ENCODE results near the gene HBS1L. TPM values are rescaled to one million over a fixed set of nuclear protein-coding genes. Genes with fewer than 3 reads are reported as not detected.

HBS1L gene
- polyA plus RNA-seq, 1 of the 3 experiments (the other 2 are of a cell fraction), result 19.0 TPM

DNA sequence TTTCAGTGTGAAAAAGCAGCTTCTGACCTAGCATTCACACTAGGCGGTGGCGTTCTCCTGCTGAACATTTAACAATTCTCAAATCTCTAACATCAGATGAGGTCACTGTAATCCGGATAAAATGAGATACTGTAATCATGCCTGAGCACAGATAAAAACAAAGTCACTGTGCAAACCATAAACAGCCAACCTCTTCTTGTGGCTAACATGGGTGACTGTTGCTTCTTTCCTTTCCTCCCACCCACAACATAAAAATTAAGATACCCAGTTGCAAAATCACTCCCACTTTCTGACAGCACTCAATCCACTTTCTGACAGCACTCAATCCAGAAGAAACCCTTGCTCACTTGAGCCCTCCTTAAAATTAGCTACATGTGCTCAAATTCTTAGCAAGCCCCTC lies 93.3 kb downstream of the HBS1L start:
- no peaks in the 10 kb centered on the region for H3K79me2 ChIP-seq (ENCODE audit: insufficient read depth)
- no peak overlapping the region for H3K4me3 ChIP-seq (ENCODE audit: low read depth in 2 of 2, low read length in 1 of 2)
- H3K4me2 ChIP-seq, result no peak overlapping the region
- H3F3A ChIP-seq (replicated peaks; ENCODE audit: insufficient read depth), result no peaks in the 10 kb centered on the region
- peaks cover 0 to 6% of the 10 kb centered on the region in 2 experiments; a peak in 1 of 4 replicates for H3K4me1 ChIP-seq (ENCODE audit: control insufficient read depth in 1 of 2, insufficient read depth in 2 of 2, low read depth in 1 of 2, low read length in 1 of 2)
- no peak overlapping the region for H3K9ac ChIP-seq
- no peaks in the 10 kb centered on the region for H4K20me1 ChIP-seq (ENCODE audit: insufficient read depth)
- DNase-seq, result no peak
- WGBS (ENCODE audit: low lambda C conversion rate), result 97% methylated on average over 3 of the region's 3 CpGs
- H3K36me3 ChIP-seq (replicated peaks in 1 of 2; ENCODE audit: control insufficient read depth in 1 of 2, insufficient read depth in 2 of 2, low read length in 1 of 2), result peaks cover 43 to 79% of the 10 kb centered on the region in 2 experiments
- no peaks in the 10 kb centered on the region for H3K27me3 ChIP-seq (ENCODE audit: insufficient read depth)
- peaks cover 18% of the 10 kb centered on the region; the same call in 1 of the 2 replicates for H3K9me3 ChIP-seq
- H2AFZ ChIP-seq (ENCODE audit: low read depth), result no peak overlapping the region
- no peak overlapping the region for H3K27ac ChIP-seq (ENCODE audit: low read depth in 2 of 2, low read length in 1 of 2)
- CTCF ChIA-PET, result no interaction called here
- TF ChIP-seq, protein P1, sequence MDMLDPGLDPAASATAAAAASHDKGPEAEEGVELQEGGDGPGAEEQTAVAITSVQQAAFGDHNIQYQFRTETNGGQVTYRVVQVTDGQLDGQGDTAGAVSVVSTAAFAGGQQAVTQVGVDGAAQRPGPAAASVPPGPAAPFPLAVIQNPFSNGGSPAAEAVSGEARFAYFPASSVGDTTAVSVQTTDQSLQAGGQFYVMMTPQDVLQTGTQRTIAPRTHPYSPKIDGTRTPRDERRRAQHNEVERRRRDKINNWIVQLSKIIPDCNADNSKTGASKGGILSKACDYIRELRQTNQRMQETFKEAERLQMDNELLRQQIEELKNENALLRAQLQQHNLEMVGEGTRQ (IDR thresholded peaks at IDR 0.05; ENCODE audit: borderline replicate concordance, low read depth, low read length), result no peak
- no peak for TF ChIP-seq RXRA (IDR thresholded peaks at IDR 0.05; ENCODE audit: borderline replicate concordance, low read depth)
- H3K9me2 ChIP-seq, result no peaks in the 10 kb centered on the region
- POLR2A ChIA-PET, result no interaction called here

DNA sequence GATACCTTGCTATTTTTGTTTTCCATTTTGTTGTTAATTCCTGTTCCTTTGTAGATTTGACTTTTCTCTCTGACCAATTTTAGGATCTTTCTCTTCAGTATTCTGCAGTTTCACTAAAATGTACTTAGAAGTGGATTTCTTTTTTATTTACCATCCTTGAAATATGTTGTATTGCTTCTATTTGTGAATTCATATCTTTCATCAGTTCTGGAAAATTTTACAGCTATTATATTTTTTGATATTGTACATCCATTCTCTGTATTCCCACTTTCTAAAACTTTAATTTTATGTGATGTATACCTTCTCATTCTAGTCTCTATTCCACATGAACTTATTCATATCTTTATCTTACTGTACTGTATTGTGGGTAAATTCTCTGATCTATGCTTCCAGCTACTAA lies 95.0 kb downstream of the HBS1L start:
- CTCF ChIA-PET, result interaction anchor here (1.5 kb wide), 1 partner anchor 10 kb away, joined by 4 read pairs; the partner anchor contains the start of gene ALDH8A1

More for the DNA sequence above, 95.0 kb downstream of the HBS1L start:
- Histone ChIP-seq H3K9ac (no peak overlapping the region), H4K20me1 (ENCODE audit: insufficient read depth) (no peaks in the 10 kb centered on the region), H3K4me2 (no peak overlapping the region), H3K79me2 (ENCODE audit: insufficient read depth) (no peaks in the 10 kb centered on the region), H3K27ac (ENCODE audit: low read depth in 2 of 2, low read length in 1 of 2) (no peak overlapping the region), H2AFZ (ENCODE audit: low read depth) (no peak overlapping the region), H3K4me3 (ENCODE audit: low read depth in 2 of 2, low read length in 1 of 2) (no peak overlapping the region), H3K9me3 (peaks cover 18% of the 10 kb centered on the region; the same call in 1 of the 2 replicates), H3K9me2 (no peaks in the 10 kb centered on the region), H3F3A (replicated peaks; ENCODE audit: insufficient read depth) (no peaks in the 10 kb centered on the region), H3K4me1 (ENCODE audit: control insufficient read depth in 1 of 2, insufficient read depth in 2 of 2, low read depth in 1 of 2, low read length in 1 of 2) (peaks cover 0 to under 1% of the 10 kb centered on the region in 2 experiments; a peak in 1 of 4 replicates), H3K27me3 (ENCODE audit: insufficient read depth) (no peaks in the 10 kb centered on the region), H3K36me3 (replicated peaks in 1 of 2; ENCODE audit: control insufficient read depth in 1 of 2, insufficient read depth in 2 of 2, low read length in 1 of 2) (peaks cover 28 to 65% of the 10 kb centered on the region in 2 experiments)
- POLR2A ChIA-PET, result no interaction called here
- no peak for DNase-seq
- TF ChIP-seq, protein P2, sequence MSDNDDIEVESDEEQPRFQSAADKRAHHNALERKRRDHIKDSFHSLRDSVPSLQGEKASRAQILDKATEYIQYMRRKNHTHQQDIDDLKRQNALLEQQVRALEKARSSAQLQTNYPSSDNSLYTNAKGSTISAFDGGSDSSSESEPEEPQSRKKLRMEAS (IDR thresholded peaks at IDR 0.05; ENCODE audit: low read depth), result no peak
- TF ChIP-seq RCOR1 (IDR thresholded peaks at IDR 0.05; ENCODE audit: low read length) (no peak), YY1 (IDR thresholded peaks at IDR 0.05; ENCODE audit: low read depth) (no peak), SIN3A (IDR thresholded peaks at IDR 0.05; ENCODE audit: borderline replicate concordance, low read depth, low read length) (no peak), RAD21 (IDR thresholded peaks at IDR 0.05; ENCODE audit: low read length) (no peak), PBX3 (IDR thresholded peaks at IDR 0.05) (no peak), FOSL2 (IDR thresholded peaks at IDR 0.05; ENCODE audit: borderline replicate concordance, low read depth) (no peak), JUND (IDR thresholded peaks at IDR 0.05) (no peak), RXRA (IDR thresholded peaks at IDR 0.05; ENCODE audit: borderline replicate concordance, low read depth) (no peak), RFX5 (IDR thresholded peaks at IDR 0.05; ENCODE audit: low read length) (no peak), ELF1 (IDR thresholded peaks at IDR 0.05) (no peak), CHD2 (IDR thresholded peaks at IDR 0.05; ENCODE audit: low read length, partially characterized antibody) (no peak), POLR2AphosphoS5 (IDR thresholded peaks at IDR 0.05; ENCODE audit: low read depth, low read length) (no peak), EP300 (IDR thresholded peaks at IDR 0.05; ENCODE audit: borderline replicate concordance in 1 of 2, low read depth in 1 of 2, low read length in 1 of 2) (no peak), TCF12 (IDR thresholded peaks at IDR 0.05) (no peak), NRF1 (IDR thresholded peaks at IDR 0.05; ENCODE audit: low read depth, low read length) (no peak), EZH2phosphoT487 (IDR thresholded peaks at IDR 0.05; ENCODE audit: borderline replicate concordance, low read depth) (no peak), FOXM1 (IDR thresholded peaks at IDR 0.05; ENCODE audit: low read depth) (no peak)
- TF ChIP-seq, protein P3, sequence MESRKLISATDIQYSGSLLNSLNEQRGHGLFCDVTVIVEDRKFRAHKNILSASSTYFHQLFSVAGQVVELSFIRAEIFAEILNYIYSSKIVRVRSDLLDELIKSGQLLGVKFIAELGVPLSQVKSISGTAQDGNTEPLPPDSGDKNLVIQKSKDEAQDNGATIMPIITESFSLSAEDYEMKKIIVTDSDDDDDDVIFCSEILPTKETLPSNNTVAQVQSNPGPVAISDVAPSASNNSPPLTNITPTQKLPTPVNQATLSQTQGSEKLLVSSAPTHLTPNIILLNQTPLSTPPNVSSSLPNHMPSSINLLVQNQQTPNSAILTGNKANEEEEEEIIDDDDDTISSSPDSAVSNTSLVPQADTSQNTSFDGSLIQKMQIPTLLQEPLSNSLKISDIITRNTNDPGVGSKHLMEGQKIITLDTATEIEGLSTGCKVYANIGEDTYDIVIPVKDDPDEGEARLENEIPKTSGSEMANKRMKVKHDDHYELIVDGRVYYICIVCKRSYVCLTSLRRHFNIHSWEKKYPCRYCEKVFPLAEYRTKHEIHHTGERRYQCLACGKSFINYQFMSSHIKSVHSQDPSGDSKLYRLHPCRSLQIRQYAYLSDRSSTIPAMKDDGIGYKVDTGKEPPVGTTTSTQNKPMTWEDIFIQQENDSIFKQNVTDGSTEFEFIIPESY (IDR thresholded peaks at IDR 0.05; ENCODE audit: borderline replicate concordance, low read depth), result no peak
- TF ChIP-seq, protein P4, sequence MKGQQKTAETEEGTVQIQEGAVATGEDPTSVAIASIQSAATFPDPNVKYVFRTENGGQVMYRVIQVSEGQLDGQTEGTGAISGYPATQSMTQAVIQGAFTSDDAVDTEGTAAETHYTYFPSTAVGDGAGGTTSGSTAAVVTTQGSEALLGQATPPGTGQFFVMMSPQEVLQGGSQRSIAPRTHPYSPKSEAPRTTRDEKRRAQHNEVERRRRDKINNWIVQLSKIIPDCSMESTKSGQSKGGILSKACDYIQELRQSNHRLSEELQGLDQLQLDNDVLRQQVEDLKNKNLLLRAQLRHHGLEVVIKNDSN (IDR thresholded peaks at IDR 0.05; ENCODE audit: borderline replicate concordance, low read depth), result no peak
